Spleen (tissue), 11 donors: Measurements from ENCODE around the gene SMAD3. TPM values are rescaled to one million over a fixed set of nuclear protein-coding genes. Genes with fewer than 3 reads are reported as not detected.

Experiments used
- DNase-seq: peaks from one replicate; pipeline ENCODE4 v3.0.0-alpha.2; 2020
- H3K27ac ChIP-seq, 8 donors: fragments of 200-600 bp; sonication (generic) in 7 of 8; 1 replicate in 4 of 8; 2 replicates in 4 of 8; pipeline versions ENCODE4 v1.5.0 to v1.8.0; 2016 to 2021; ENCODE audit warnings: inconsistent platforms in 4 of 8, mild to moderate bottlenecking in 4 of 8, moderate library complexity in 1 of 8
- H3K27me3 ChIP-seq, 7 donors: fragments of 200-600 bp; sonication (generic) in 6 of 7; replicated peaks in 1 of 7; 1 replicate in 4 of 7; 2 replicates in 3 of 7; pipeline versions ENCODE4 v1.5.0 to v1.8.0; 2016 to 2021; ENCODE audit warnings: inconsistent platforms in 3 of 7, mild to moderate bottlenecking in 1 of 7
- H3K36me3 ChIP-seq, 6 donors: fragments of 200-600 bp; sonication (generic) in 5 of 6; 1 replicate in 4 of 6; 2 replicates in 2 of 6; pipeline versions ENCODE4 v1.5.0 to v1.8.0; 2016 to 2021; ENCODE audit warnings: inconsistent platforms in 2 of 6
- H3K4me1 ChIP-seq, 6 donors: fragments of 200-600 bp; sonication (generic) in 5 of 6; 1 replicate in 3 of 6; 2 replicates in 3 of 6; pipeline versions ENCODE4 v1.5.0 to v1.8.0; 2016 to 2021; ENCODE audit warnings: inconsistent platforms in 3 of 6
- H3K4me3 ChIP-seq, 8 donors: fragments of 200-600 bp; sonication (generic) in 7 of 8; 1 replicate in 4 of 8; 2 replicates in 4 of 8; pipeline versions ENCODE4 v1.5.0 to v1.8.0; 2016 to 2021; ENCODE audit warnings: inconsistent platforms in 4 of 8, mild to moderate bottlenecking in 4 of 8, moderate library complexity in 2 of 8
- H3K9me3 ChIP-seq, 8 donors: fragments of 200-600 bp; sonication (generic) in 7 of 8; 1 replicate in 4 of 8; 2 replicates in 4 of 8; pipeline versions ENCODE4 v1.5.0 to v1.8.0; 2016 to 2021; ENCODE audit warnings: inconsistent platforms in 4 of 8
- POLR2A ChIP-seq, 3 donors: fragments of 450-650 bp; IDR thresholded peaks; one replicate each; pipeline ENCODE4 v1.5.1; 2017; ENCODE audit warnings: antibody characterized with exemption in 3 of 3, mild to moderate bottlenecking in 1 of 3
- POLR2AphosphoS5 ChIP-seq, 3 donors: sonication (generic); formaldehyde crosslinking; IDR thresholded peaks; one replicate each; pipeline ENCODE4 v1.5.1; 2017; ENCODE audit warnings: antibody characterized with exemption in 3 of 3
- WGBS, 5 donors: extraction: QIAGEN DNeasy Blood & Tissue Kit in 3 of 5; methylation state at CpG; one replicate each; pipeline versions ENCODE4 v1.1.5 to v1.1.7; 2013 to 2018; 5-methylcytosine and 5-hydroxymethylcytosine counted together
- intact Hi-C: fragments of 100-400 bp; cut with DNase I; formaldehyde crosslinking; loops from one replicate; pipeline ENCODE4 v1.15.0; 2023; ENCODE audit warnings: low total_unique reads
- polyA plus RNA-seq, 3 donors: library from polyadenylated mRNA; stranded (reverse); fragments of 200-250 nt; gene quantifications; one replicate each; pipeline ENCODE4 v1.2.1, GENCODE V29; 2013
- total RNA-seq, 7 donors: library from RNA; depleted of rRNA in 3 of 7; stranded (reverse); fragments of >200 nt in 3 of 7; fragmentation: NEBNext Ultra II Directional in 4 of 7; extraction: Animal tissue kit (Norgen Biotek cat#: 25700) in 4 of 7; gene quantifications; one replicate each; pipeline versions ENCODE4 v1.1.0 to v1.2.1, GENCODE V29; 2016 to 2021
- TF ChIP-seq, protein P1 (sequence below), 11 experiments: fragments of 200-600 bp in 7 of 11; fragments of 450-650 bp in 4 of 11; sonication (generic) in 4 of 11; IDR thresholded peaks in 8 of 11; conservative IDR thresholded peaks in 3 of 11; 1 replicate in 7 of 11; 2 replicates in 4 of 11; pipeline versions ENCODE4 v1.4.0 to v1.8.0; 2016 to 2021; ENCODE audit warnings: antibody characterized with exemption in 11 of 11, inconsistent platforms in 4 of 11, mild to moderate bottlenecking in 1 of 11
- donor health status: healthy with polysubstance abuse.
- donor health status: DM: no; HTN: no; CAD: no; lungs with moderate emphysema.
- donor health status: DM: no; HTN: no; CAD: no.
- donor health status: Bipolar disorder and iron deficiency.
- donor health status: healthy.
- donor health status: DM: no; HTN: no; CAD: no.
- donor health status: DM: yes; HTN: yes; CAD: no.

The SMAD3 gene
- total and polyA plus RNA-seq, 10 donors: 8.3 to 78.4 (median 33.7) TPM

DNA sequence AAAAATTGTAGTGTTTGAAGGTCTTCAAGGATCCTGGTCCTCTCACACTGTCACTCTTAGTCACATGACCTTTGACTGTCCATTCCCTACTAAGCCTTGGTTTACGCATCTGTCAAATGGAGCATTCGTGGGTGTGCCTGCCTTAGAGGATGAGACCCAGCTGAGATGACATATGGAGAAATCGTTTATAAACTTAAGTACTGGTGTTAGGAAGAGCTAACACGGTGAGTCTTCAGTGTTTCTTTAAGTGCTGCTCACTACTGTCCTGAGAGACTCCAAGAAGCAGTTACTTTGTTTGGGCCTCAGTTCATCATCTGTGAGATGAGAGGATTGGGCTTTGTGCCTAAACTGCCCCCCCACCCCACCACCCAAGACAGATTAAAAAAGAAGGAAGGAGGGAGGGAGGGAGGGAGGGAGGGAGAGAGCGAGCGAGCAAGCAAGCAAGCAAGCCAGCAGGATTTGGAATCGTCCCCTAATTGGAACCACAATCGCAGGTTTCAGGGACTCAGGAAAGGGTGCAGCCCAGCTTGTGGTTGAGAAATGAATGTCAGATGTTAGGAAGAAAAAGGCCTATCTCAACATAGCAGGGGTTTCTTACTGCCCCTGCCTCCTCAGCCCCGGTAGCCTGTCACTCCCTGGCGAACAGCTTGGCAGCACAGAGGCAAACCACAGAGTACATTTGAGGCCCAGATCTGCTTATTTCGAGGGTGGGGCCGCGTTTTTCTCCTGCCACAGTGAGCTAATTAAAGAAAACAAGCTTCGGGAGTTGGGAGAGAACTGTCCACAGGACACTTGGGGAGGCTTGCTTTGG lies 32.7 kb downstream of the SMAD3 start:
- Histone ChIP-seq H3K27ac (peak overlapping the region in 7 of 8 donors; percentile 44 to 88 (median 80)), H3K27me3 (no peaks in the 10 kb centered on the region), H3K4me3 (peak overlapping the region in 3 of 8 donors; percentile 9 to 41 (median 13)), H3K9me3 (no peaks in the 10 kb centered on the region), H3K4me1 (peaks cover 48 to 100% (median 96%) of the 10 kb centered on the region in 6 donors), H3K36me3 (peaks cover 0 to 22% (median 3%) of the 10 kb centered on the region in 6 donors)
- intact Hi-C loops: no loop called here
- DNase-seq: no peak
- 19 to 25% (median 23%) methylated on average over 14 of the region's 14 CpGs for WGBS, 5 donors
- no peak for TF ChIP-seq POLR2A (IDR thresholded peaks at IDR 0.05)
- TF ChIP-seq, protein P1, sequence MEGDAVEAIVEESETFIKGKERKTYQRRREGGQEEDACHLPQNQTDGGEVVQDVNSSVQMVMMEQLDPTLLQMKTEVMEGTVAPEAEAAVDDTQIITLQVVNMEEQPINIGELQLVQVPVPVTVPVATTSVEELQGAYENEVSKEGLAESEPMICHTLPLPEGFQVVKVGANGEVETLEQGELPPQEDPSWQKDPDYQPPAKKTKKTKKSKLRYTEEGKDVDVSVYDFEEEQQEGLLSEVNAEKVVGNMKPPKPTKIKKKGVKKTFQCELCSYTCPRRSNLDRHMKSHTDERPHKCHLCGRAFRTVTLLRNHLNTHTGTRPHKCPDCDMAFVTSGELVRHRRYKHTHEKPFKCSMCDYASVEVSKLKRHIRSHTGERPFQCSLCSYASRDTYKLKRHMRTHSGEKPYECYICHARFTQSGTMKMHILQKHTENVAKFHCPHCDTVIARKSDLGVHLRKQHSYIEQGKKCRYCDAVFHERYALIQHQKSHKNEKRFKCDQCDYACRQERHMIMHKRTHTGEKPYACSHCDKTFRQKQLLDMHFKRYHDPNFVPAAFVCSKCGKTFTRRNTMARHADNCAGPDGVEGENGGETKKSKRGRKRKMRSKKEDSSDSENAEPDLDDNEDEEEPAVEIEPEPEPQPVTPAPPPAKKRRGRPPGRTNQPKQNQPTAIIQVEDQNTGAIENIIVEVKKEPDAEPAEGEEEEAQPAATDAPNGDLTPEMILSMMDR (IDR thresholded peaks at IDR 0.05 in 8 of 11, conservative IDR thresholded peaks at IDR 0.05 in 3 of 11): no peak
- TF ChIP-seq POLR2AphosphoS5 (IDR thresholded peaks at IDR 0.05): peak in 2 of 3 donors; percentile 13 to 37

DNA sequence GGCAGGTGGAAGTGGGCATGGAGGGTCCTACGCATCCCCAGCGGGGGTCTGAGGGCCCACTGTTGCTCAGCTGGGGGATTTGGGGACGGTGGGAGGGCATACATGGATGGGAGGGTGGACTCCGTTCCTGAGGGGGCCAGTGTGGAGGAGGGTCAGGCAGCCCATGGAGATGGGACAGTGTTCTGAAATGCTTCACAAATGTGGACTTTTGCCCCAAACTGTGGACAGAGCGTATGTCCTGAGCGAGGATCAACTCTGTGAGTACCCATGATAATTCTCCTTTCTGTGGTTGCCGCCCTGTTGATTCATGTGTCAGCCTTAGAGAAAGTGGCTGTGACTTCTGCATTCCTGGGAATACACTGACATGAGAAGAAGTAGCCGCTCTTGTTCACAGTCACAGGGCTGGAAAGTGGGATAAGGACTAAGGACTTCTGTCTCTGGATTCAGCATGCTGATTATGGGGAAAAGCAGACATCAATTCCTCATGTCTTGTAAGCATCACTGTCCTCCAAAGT lies 33.4 kb downstream of the SMAD3 start:
- Histone ChIP-seq H3K27ac (peak overlapping the region in 7 of 8 donors; percentile 44 to 88 (median 80)), H3K36me3 (peaks cover 0 to 21% (median 3%) of the 10 kb centered on the region in 6 donors), H3K4me1 (peaks cover 48 to 100% (median 96%) of the 10 kb centered on the region in 6 donors), H3K27me3 (no peaks in the 10 kb centered on the region), H3K9me3 (no peaks in the 10 kb centered on the region), H3K4me3 (peak overlapping the region in 3 of 8 donors; percentile 9 to 41 (median 13))
- WGBS, 5 donors: 43 to 58% (median 49%) methylated on average over 8 of the region's 8 CpGs
- no peak for TF ChIP-seq POLR2A (IDR thresholded peaks at IDR 0.05)
- TF ChIP-seq POLR2AphosphoS5 (IDR thresholded peaks at IDR 0.05): peak in 1 of 3 donors; percentile 27
- TF ChIP-seq, protein P1 (IDR thresholded peaks at IDR 0.05 in 8 of 11, conservative IDR thresholded peaks at IDR 0.05 in 3 of 11): no peak
- no peak for DNase-seq
- intact Hi-C loops: no loop called here

DNA sequence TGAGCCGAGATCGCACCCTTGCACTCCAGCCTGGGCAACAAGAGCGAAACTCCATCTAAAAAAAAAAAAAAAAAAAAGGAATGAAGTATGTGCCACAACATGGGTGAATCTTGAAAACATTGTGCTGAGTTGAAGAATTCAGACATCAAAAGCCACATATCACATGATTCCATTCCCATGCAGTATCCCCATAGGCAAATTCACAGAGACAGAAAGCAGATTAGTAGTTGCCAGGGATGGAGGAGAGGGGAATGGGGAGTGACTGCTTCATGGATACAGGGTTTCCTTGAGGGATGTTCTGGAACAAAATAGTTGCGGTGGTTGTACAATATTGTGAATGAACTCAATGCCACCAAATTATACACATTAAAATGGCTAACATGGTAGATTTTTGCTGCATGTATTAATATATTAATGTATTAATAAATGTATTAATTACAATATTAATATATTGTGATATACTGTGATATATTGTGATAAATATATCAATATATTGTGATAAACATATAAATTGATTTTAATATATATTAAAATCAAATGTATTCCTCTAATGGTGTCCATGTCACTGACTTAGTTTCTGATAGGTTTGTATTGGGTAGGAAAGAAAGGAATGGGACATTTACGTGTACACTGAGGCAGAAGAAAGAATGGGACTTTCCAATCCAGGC lies 34.9 kb downstream of the SMAD3 start:
- Histone ChIP-seq H3K27me3 (no peaks in the 10 kb centered on the region), H3K9me3 (no peaks in the 10 kb centered on the region), H3K4me3 (peak overlapping the region in 1 of 8 donors; percentile 36), H3K36me3 (peaks cover 0 to 7% (median 0%) of the 10 kb centered on the region in 6 donors), H3K27ac (peak overlapping the region; percentile 59 to 88 (median 82)), H3K4me1 (peaks cover 58 to 100% (median 96%) of the 10 kb centered on the region in 6 donors)
- no peak for DNase-seq
- 67 to 74% (median 72%) methylated on average over 5 of the region's 5 CpGs for WGBS, 5 donors
- TF ChIP-seq, protein P1 (IDR thresholded peaks at IDR 0.05 in 8 of 11, conservative IDR thresholded peaks at IDR 0.05 in 3 of 11): no peak
- TF ChIP-seq POLR2A (IDR thresholded peaks at IDR 0.05): no peak
- TF ChIP-seq POLR2AphosphoS5 (IDR thresholded peaks at IDR 0.05): no peak
- intact Hi-C loops: no loop called here
